NB4 (cell line): ENCODE results near the gene CHCT1.

ENCODE experiments used
- CTCF ChIP-seq: IDR thresholded peaks from one replicate; pipeline ENCODE4 v1.5.1; 2012; ENCODE audit warnings: low read depth, low read length
- MYC ChIP-seq: IDR thresholded peaks from 2 replicates; pipeline ENCODE4 v1.6.1; 2011; ENCODE audit warnings: low read depth, low read length
- POLR2A ChIP-seq: IDR thresholded peaks from 2 replicates; pipeline ENCODE4 v1.6.1; 2011; ENCODE audit warnings: mild to moderate bottlenecking; ENCODE audit not compliant: insufficient read length; ENCODE audit errors: extremely low read depth
- TF ChIP-seq, protein P1 (sequence below): IDR thresholded peaks from 2 replicates; pipeline ENCODE4 v1.6.1; 2011; ENCODE audit warnings: low read depth, low read length

DNA sequence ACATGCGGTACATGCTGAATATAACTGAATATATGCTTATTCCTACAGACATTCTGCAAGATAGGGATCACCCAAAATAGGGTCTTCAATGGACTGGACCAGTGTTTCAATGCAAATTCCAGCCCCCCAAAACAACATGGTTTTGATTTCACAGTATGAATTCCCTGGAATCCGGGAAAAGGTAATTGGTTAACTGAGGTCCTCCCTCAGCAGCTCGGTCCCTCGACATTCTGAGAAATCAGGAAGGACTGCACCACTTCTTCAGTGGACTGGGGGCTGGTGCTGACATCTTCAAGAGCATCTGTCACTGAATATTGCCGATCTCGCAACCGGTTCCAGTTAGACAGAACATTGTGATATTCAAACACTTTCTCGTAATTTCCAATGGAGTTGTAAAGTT is 25.1 kb downstream of the CHCT1 start:
- TF ChIP-seq CTCF: no peak
- no peak for TF ChIP-seq POLR2A
- TF ChIP-seq, protein P1, sequence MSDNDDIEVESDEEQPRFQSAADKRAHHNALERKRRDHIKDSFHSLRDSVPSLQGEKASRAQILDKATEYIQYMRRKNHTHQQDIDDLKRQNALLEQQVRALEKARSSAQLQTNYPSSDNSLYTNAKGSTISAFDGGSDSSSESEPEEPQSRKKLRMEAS: no peak
- no peak for TF ChIP-seq MYC
